Measurements from ENCODE around the gene COPZ1.

The COPZ1 gene

GRCh38 chr12:54285150-54286041, 39.5 kb upstream of the COPZ1 start:
- WGBS (ENCODE audit: insufficient coverage) = 94% methylated on average over 1 of the region's 5 CpGs
- peak overlapping the region in 1 of 2 experiments; percentile 76 for H3K27ac ChIP-seq (ENCODE audit: insufficient read depth in 1 of 2, low read depth in 1 of 2, low read length in 2 of 2, poor library complexity in 1 of 2, severe bottlenecking in 2 of 2)
- DNase-seq = peak in 2 of 3 donors; percentile 50 to 55
- no peaks in the 10 kb centered on the region for H3K9me3 ChIP-seq (ENCODE audit: control extremely low read depth in 1 of 5, control insufficient read depth in 4 of 5, insufficient read depth in 2 of 5, low read depth in 1 of 5, low read length in 4 of 5)
- peak overlapping the region in 5 of 7 experiments; percentile 26 to 68 (median 53) for H3K4me3 ChIP-seq (ENCODE audit: control insufficient read depth in 1 of 7, extremely low read depth in 1 of 7, insufficient read depth in 4 of 7, low read depth in 2 of 7, low read length in 6 of 7)
- peaks cover 30 to 82% (median 66%) of the 10 kb centered on the region in 4 experiments for H3K4me1 ChIP-seq (ENCODE audit: control extremely low read depth in 1 of 4, control insufficient read depth in 4 of 4, insufficient read depth in 4 of 4, low read length in 3 of 4)
- ChIA-PET CTCF (interaction anchor here (0.9 to 3.5 kb wide), 18 partner anchors 8 to 94 kb away, joined by 3 to 25 read pairs (median 8); partner anchors contain the start of gene COPZ1), POLR2A (interaction anchor here (0.6 to 1.8 kb wide), 3 partner anchors 10 to 49 kb away, joined by 3 to 5 read pairs (median 4); partner anchors contain the start of gene COPZ1)
- no peaks in the 10 kb centered on the region for H3K27me3 ChIP-seq (replicated peaks in 2 of 5; ENCODE audit: control insufficient read depth in 4 of 5, insufficient read depth in 5 of 5, low read length in 4 of 5)
- H3K36me3 ChIP-seq (ENCODE audit: control insufficient read depth in 4 of 4, insufficient read depth in 4 of 4, low read length in 3 of 4) = peaks cover 13 to 78% (median 49%) of the 10 kb centered on the region in 4 experiments

- ChIA-PET POLR2A (interaction anchor here (0.6 to 1.3 kb wide), 5 partner anchors 10 to 48 kb away, joined by 3 to 4 read pairs (median 3); no protein-coding TSS in a partner anchor), CTCF (interaction anchor here (0.8 to 3.5 kb wide), 20 partner anchors 9 to 94 kb away, joined by 3 to 24 read pairs (median 6); partner anchors contain the start of gene COPZ1)
- peaks cover 13 to 86% (median 53%) of the 10 kb centered on the region in 4 experiments for H3K36me3 ChIP-seq (ENCODE audit: control insufficient read depth in 4 of 4, insufficient read depth in 4 of 4, low read length in 3 of 4)
- H3K9me3 ChIP-seq (ENCODE audit: control extremely low read depth in 1 of 5, control insufficient read depth in 4 of 5, insufficient read depth in 2 of 5, low read depth in 1 of 5, low read length in 4 of 5) = no peaks in the 10 kb centered on the region
- no peaks in the 10 kb centered on the region for H3K27me3 ChIP-seq (replicated peaks in 2 of 5; ENCODE audit: control insufficient read depth in 4 of 5, insufficient read depth in 5 of 5, low read length in 4 of 5)
- DNase-seq = peak in 2 of 3 donors; percentile 42 to 44
- peaks cover 30 to 87% (median 74%) of the 10 kb centered on the region in 4 experiments for H3K4me1 ChIP-seq (ENCODE audit: control extremely low read depth in 1 of 4, control insufficient read depth in 4 of 4, insufficient read depth in 4 of 4, low read length in 3 of 4)
- peak overlapping the region in 1 of 2 experiments; percentile 76 for H3K27ac ChIP-seq (ENCODE audit: insufficient read depth in 1 of 2, low read depth in 1 of 2, low read length in 2 of 2, poor library complexity in 1 of 2, severe bottlenecking in 2 of 2)
- 62% methylated on average over 8 of the region's 12 CpGs for WGBS (ENCODE audit: insufficient coverage)
- H3K4me3 ChIP-seq (ENCODE audit: control insufficient read depth in 1 of 7, extremely low read depth in 1 of 7, insufficient read depth in 4 of 7, low read depth in 2 of 7, low read length in 6 of 7) = peak overlapping the region in 3 of 7 experiments; percentile 23 to 42 (median 26)
Measured at GRCh38 chr12:54286042-54287030, 38.6 kb upstream of the COPZ1 start.

GRCh38 chr12:54287261-54288157, 37.4 kb upstream of the COPZ1 start:
- Histone ChIP-seq H3K4me1 (ENCODE audit: control extremely low read depth in 1 of 4, control insufficient read depth in 4 of 4, insufficient read depth in 4 of 4, low read length in 3 of 4) (peaks cover 18 to 87% (median 76%) of the 10 kb centered on the region in 4 experiments), H3K27me3 (replicated peaks in 2 of 5; ENCODE audit: control insufficient read depth in 4 of 5, insufficient read depth in 5 of 5, low read length in 4 of 5) (no peaks in the 10 kb centered on the region), H3K27ac (ENCODE audit: insufficient read depth in 1 of 2, low read depth in 1 of 2, low read length in 2 of 2, poor library complexity in 1 of 2, severe bottlenecking in 2 of 2) (peak overlapping the region in 1 of 2 experiments; percentile 76), H3K36me3 (ENCODE audit: control insufficient read depth in 4 of 4, insufficient read depth in 4 of 4, low read length in 3 of 4) (peaks cover 13 to 89% (median 54%) of the 10 kb centered on the region in 4 experiments), H3K9me3 (ENCODE audit: control extremely low read depth in 1 of 5, control insufficient read depth in 4 of 5, insufficient read depth in 2 of 5, low read depth in 1 of 5, low read length in 4 of 5) (no peaks in the 10 kb centered on the region), H3K4me3 (ENCODE audit: control insufficient read depth in 1 of 7, extremely low read depth in 1 of 7, insufficient read depth in 4 of 7, low read depth in 2 of 7, low read length in 6 of 7) (no peak overlapping the region)
- no peak for DNase-seq
- ChIA-PET CTCF (interaction anchor here (0.7 to 15.8 kb wide), 17 partner anchors 9 to 93 kb away, joined by 3 to 890 read pairs (median 6); partner anchors contain the start of gene COPZ1), POLR2A (interaction anchor here (0.6 to 1.3 kb wide), 4 partner anchors 17 to 36 kb away, joined by 3 to 6 read pairs (median 3); no protein-coding TSS in a partner anchor)
- 80% methylated on average over 5 of the region's 8 CpGs for WGBS (ENCODE audit: insufficient coverage)

GRCh38 chr12:54292083-54292930, 32.6 kb upstream of the COPZ1 start:
- peaks cover 4 to 85% (median 57%) of the 10 kb centered on the region in 4 experiments for H3K36me3 ChIP-seq (ENCODE audit: control insufficient read depth in 4 of 4, insufficient read depth in 4 of 4, low read length in 3 of 4)
- peak overlapping the region in 4 of 7 experiments; percentile 16 to 60 (median 33) for H3K4me3 ChIP-seq (ENCODE audit: control insufficient read depth in 1 of 7, extremely low read depth in 1 of 7, insufficient read depth in 4 of 7, low read depth in 2 of 7, low read length in 6 of 7)
- no peaks in the 10 kb centered on the region for H3K9me3 ChIP-seq (ENCODE audit: control extremely low read depth in 1 of 5, control insufficient read depth in 4 of 5, insufficient read depth in 2 of 5, low read depth in 1 of 5, low read length in 4 of 5)
- DNase-seq = no peak
- peaks cover 18 to 94% (median 90%) of the 10 kb centered on the region in 4 experiments for H3K4me1 ChIP-seq (ENCODE audit: control extremely low read depth in 1 of 4, control insufficient read depth in 4 of 4, insufficient read depth in 4 of 4, low read length in 3 of 4)
- H3K27ac ChIP-seq (ENCODE audit: insufficient read depth in 1 of 2, low read depth in 1 of 2, low read length in 2 of 2, poor library complexity in 1 of 2, severe bottlenecking in 2 of 2) = peak overlapping the region; percentile 43 to 85
- no peaks in the 10 kb centered on the region for H3K27me3 ChIP-seq (replicated peaks in 2 of 5; ENCODE audit: control insufficient read depth in 4 of 5, insufficient read depth in 5 of 5, low read length in 4 of 5)
- CTCF ChIA-PET = interaction anchor here (0.7 to 15.8 kb wide), 17 partner anchors 8 to 836 kb away, joined by 3 to 890 read pairs (median 8); partner anchors contain the start of genes CBX5, COPZ1, HNRNPA1 and NFE2
- POLR2A ChIA-PET = interaction anchor here (0.9 to 1.7 kb wide), 4 partner anchors 11 to 41 kb away, joined by 4 to 5 read pairs (median 4); partner anchors contain the start of genes CBX5 and HNRNPA1
- WGBS (ENCODE audit: insufficient coverage) = 89% methylated on average over 30 of the region's 30 CpGs

- peak overlapping the region; percentile 43 to 85 for H3K27ac ChIP-seq (ENCODE audit: insufficient read depth in 1 of 2, low read depth in 1 of 2, low read length in 2 of 2, poor library complexity in 1 of 2, severe bottlenecking in 2 of 2)
- CTCF ChIA-PET = interaction anchor here (1.1 to 15.8 kb wide), 16 partner anchors 8 to 837 kb away, joined by 3 to 890 read pairs (median 10); partner anchors contain the start of genes CBX5, COPZ1, HNRNPA1 and NFE2
- H3K36me3 ChIP-seq (ENCODE audit: control insufficient read depth in 4 of 4, insufficient read depth in 4 of 4, low read length in 3 of 4) = peaks cover 2 to 83% (median 54%) of the 10 kb centered on the region in 4 experiments
- H3K4me1 ChIP-seq (ENCODE audit: control extremely low read depth in 1 of 4, control insufficient read depth in 4 of 4, insufficient read depth in 4 of 4, low read length in 3 of 4) = peaks cover 18 to 94% (median 91%) of the 10 kb centered on the region in 4 experiments
- H3K4me3 ChIP-seq (ENCODE audit: control insufficient read depth in 1 of 7, extremely low read depth in 1 of 7, insufficient read depth in 4 of 7, low read depth in 2 of 7, low read length in 6 of 7) = peak overlapping the region in 4 of 7 experiments; percentile 3 to 60 (median 11)
- no peak for DNase-seq
- H3K9me3 ChIP-seq (ENCODE audit: control extremely low read depth in 1 of 5, control insufficient read depth in 4 of 5, insufficient read depth in 2 of 5, low read depth in 1 of 5, low read length in 4 of 5) = no peaks in the 10 kb centered on the region
- POLR2A ChIA-PET = interaction anchor here (1.3 kb wide), 2 partner anchors 12 to 13 kb away, joined by 4 to 5 read pairs; partner anchors contain the start of genes CBX5 and HNRNPA1
- H3K27me3 ChIP-seq (replicated peaks in 2 of 5; ENCODE audit: control insufficient read depth in 4 of 5, insufficient read depth in 5 of 5, low read length in 4 of 5) = no peaks in the 10 kb centered on the region
- 97% methylated on average over 7 of the region's 7 CpGs for WGBS (ENCODE audit: insufficient coverage)
Measured at GRCh38 chr12:54292931-54293241, 32.0 kb upstream of the COPZ1 start.

Data from common myeloid progenitor, CD34-positive (primary cell).